ENCODE results near the gene SPAG17.

SPAG17 gene

GRCh38 chr1:118049981-118050380 is 135.0 kb downstream of the SPAG17 start:
- no peak for DNase-seq

DNA sequence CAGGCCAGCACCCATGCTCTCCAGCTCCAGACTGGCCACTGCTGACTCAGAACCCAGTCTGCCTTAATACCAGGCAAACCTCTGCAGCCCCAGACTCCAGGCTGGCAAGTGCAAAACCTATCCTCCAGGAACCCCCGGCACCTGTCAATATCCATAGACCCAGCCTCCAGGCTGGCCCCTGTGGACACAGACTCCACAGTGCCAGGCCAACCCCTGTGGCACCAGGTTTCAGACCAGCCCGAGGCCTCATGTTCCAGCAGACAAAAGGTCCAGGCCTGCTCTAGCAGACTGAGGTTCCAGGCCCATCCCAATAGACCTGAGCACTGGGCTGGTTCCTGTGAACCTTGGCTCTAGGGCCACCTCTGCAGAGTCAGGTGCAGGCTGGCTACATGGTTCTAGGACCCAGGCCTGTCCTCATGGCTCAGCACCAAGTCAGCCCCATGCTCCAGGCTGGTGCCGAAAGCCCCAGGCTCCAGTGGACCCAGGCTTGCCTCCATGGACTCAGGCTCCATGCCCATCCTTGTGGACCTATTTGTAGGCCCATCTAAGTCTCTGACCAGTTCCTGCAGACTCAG is 137.3 kb downstream of the SPAG17 start:
- no peak for DNase-seq

GRCh38 chr1:118047006-118047649 is 137.9 kb downstream of the SPAG17 start:
- DNase-seq = no peak

DNA sequence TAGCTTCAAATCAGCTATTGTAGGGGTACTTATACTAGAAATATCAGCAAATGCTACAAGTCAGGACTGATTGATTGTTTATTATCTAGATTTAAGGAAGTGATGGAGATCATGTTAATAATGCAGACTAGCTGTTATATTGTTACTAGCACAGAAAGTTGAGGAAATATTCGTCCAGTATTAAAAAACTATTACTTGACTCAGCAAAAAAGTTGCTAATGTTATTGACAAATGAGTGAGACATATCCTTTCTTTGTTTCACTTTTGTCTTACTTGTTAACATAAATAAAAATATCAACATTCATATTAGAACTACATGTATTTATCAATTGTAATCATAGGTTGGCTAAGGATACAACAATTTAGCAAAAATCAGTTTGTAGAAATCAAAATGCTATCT is 141.4 kb downstream of the SPAG17 start:
- no peak for DNase-seq

- DNase-seq = no peak
Measured at GRCh38 chr1:118042501-118042900, 142.5 kb downstream of the SPAG17 start.

GRCh38 chr1:118039170-118039569 is 145.9 kb downstream of the SPAG17 start:
- DNase-seq = no peak

DNA sequence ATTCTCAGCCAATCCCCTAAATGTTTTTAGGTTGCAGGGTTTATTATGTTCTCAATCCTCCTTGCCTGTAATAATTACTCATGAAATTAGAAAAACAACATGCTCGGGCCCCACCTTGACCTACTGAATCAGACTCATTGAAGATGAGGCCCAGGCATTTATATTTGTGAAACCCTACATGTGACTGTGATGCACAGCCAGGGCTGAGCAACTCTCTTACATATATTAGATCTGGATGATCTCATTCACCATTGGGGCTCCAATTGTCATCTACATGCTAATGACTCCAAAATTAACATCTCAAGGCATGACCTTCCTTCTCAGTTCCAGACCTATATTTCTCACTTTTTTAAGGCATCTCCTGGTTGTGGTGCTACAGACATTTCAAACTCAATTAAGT is 152.1 kb downstream of the SPAG17 start:
- DNase-seq = no peak

DNA sequence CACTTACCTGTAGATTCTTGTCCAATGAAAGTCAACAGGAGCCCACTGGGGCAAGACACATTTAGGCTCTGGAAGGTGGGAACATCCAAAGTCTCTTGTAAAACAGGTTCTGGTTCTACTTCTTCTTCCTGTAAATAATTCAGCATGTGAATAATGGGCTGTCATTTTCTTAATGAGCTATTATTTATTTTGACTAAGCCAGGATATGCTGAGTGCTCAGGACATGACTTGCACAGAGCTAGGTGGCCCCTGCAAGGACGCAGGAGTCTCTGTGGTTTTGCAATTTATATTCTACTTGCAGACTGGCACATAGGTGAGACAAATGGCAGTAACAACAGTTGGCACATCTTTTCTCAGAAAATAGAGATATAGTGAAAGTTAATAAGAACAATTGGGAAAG is 156.8 kb downstream of the SPAG17 start:
- no peak for DNase-seq

- no peak for DNase-seq
Measured at GRCh38 chr1:118023199-118023598, 161.8 kb downstream of the SPAG17 start.

DNA sequence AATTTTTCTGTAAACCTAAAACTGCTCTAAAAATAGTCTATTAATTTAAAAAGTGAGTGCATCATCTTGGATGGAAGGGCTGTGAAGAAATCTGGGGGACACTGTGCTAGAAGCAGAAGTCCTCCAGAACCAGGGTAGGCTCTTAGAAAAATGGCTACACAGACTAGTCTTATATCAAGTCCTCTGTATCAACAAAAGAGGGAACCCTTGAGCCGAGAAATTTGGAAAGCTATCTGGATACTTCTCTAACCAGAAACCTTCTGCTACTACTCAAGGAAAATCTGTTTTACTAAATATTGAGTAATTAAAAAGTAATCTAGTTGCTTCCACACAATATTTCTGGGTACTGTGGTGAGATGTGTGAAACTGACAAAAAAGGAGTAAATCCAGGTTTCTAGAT is 163.4 kb downstream of the SPAG17 start:
- DNase-seq = no peak

- DNase-seq = no peak
Measured at GRCh38 chr1:118018060-118018459, 167.0 kb downstream of the SPAG17 start.

DNA sequence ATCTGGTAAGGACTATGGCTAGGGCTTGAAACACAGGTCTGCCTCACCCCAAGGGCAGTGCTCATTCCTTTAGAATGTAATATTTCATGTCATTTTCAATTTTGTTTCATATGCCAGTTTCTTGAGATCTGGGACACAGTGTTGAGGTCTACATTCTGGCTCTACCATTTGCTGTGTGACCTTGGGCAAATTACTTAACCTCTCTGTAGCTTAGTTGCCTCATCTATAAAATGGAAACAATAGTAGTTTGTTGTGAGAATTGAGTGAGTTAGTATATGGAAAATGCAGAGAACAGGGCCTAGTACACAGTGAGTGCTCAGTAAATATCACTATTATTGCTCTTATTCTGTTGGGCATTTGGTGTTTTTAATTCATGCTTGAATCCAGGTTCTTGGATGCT is 171.1 kb downstream of the SPAG17 start:
- DNase-seq = no peak

- no peak for DNase-seq
Measured at GRCh38 chr1:118013336-118013735, 171.7 kb downstream of the SPAG17 start.

DNA sequence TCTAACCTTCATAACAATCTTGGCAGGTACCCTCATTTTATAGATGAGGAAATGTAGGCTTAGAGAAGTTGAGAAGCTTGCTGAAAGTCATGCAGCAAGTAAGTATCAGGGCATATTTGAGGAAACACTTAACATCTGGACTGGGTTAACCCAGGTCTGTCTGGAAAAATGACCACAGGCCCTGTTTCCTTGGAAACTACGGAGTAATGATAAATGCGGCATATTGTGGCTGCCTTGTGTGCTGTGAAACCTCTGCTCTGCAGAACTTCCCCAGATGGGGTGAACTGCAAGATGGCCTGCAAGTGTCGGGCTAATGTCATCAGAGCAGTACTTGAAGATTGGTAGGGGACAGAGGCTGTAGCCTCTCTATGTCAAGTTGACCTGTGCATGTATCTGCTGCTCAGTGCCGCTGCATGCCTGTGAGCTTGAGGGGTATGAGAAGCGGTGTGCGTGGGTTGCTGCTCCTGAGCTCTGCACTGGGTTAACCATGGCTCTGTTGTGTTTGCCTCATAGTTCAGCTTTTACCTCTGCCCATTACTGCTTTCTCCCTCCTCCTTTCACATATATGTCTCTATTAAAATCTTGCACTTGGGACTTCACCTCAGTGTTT is 172.4 kb downstream of the SPAG17 start:
- DNase-seq = no peak

DNA sequence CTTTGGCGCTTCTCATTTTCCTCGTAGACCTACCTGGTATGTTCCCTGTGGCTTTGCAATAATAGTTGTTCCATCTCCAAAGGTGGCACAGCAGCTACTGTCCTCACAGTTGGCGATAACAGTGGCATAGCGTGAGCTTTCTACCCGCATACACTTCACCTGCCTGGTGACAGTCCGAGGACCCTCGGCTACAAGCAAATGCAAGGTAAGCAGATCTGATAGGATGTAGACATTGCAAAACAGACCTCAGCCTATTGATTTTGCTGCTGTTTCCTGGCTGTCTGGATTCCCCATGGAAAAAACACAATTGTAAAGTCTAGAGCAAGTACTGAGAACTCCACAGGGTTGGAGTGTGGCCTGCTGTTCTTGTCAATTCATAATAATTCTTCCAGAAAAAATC is 177.0 kb downstream of the SPAG17 start:
- no peak for DNase-seq

DNA sequence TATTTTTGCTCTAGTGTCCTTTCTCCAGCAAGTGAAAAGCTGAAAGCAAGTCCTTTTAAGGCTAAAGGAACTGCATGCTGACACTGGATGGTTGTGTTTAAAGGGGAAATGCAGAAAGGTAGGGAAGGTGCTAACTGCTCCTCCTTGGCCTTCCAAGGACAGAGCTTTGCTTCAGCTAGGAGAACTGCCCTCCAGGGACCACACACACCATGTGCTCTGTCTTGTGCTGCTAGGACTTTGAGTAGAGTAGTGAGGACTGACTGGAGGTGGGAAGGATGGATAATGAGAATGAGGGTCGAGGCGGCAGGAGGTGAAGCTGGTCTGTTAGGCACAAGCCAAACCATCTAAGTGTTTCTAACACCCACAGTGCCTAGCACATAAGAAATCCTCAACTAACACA is 177.6 kb downstream of the SPAG17 start:
- no peak for DNase-seq

DNA sequence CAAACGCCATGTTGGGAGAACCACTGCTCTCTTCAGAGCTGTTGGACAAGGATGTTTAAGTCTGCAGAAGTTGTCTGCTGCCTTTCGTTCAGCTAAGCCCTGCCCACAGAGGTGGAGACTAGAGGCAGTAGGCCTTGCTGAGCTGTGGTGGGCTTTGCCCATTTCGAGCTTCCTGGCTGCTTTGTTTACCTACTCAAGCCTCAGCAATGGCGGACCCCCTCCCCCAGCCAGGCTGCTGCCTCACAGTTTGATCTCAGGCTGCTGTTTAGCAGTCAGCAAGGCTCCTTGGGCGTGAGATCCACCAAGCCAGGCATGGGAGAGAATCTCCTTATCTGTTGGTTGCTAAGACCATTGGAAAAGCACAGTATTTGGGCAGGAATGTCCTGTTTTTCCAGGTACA is 180.7 kb downstream of the SPAG17 start:
- no peak for DNase-seq

DNA sequence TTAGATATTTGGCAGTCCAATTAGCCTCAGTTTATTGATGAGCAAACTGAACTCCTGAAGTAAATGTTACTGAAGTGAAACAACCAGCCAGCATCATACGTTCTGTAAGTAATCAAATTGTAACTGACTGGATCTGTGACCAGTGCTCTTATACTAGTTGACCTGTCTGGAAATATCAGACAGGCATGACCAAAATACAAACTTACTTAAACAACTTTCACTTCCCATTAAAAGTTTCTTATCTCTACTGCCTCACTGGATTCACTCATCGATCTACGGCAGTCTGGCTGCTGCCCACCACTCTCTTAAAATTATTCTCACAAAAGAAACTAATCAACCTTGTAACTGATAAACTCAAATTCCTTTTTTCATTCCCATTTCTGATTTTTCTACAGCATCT is 199.1 kb downstream of the SPAG17 start:
- no peak for DNase-seq

- no peak for DNase-seq
Measured at GRCh38 chr1:117985239-117985638, 199.8 kb downstream of the SPAG17 start.

DNA sequence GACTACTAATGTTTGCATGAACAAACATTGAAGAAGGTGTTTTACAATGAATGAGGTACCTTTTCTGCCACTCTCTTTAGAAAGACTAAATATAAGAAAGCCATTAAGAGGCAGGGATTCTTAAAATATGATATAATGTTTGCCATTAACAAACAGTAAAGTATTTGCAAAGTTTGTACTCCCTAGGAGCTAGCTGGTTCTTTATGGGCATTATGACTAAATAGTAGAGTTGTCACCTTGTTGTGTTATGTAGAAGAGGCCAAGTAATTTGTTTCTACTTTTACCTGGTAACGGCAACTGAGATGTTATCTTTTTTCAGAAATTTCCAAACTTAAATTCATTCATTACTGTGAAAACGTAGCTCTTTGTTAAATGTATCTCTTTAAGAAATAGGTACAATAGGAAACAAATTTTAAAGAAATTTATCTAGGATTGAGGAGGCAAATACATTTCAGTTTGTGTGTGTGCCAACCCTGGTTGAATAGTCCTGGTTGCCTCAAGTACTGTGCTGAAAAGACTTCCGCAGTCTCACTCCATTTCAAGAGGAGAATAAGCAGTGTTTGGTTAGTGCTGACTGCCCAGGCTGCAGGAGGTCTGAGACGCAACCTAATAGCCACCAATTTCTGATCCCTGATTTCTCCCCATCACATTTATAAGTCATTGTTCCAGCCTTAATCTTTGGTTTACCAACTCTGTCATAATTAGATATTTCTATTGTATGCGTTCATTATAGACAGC is 203.4 kb downstream of the SPAG17 start:
- DNase-seq = no peak

GRCh38 chr1:117976381-117976780 is 208.6 kb downstream of the SPAG17 start:
- DNase-seq = no peak

DNA sequence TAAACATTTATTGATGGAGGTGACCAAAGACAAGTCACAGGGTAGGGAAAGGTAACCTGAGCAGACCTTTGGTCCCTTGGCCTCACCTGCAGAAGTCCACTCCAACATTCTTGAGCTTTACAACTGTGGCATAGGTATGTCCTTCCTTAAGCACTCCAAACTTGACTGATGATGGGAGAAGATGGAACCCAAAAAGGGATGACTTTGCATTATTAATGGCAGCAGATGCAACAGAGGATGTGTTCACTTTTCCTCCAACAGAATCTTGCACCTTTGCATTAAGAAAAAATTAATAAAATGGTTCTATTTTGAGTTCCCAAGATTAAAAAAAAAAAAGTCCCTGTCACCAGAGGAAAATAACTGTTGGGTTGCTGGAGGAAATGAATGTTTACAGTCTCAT is 213.3 kb downstream of the SPAG17 start:
- no peak for DNase-seq

DNA sequence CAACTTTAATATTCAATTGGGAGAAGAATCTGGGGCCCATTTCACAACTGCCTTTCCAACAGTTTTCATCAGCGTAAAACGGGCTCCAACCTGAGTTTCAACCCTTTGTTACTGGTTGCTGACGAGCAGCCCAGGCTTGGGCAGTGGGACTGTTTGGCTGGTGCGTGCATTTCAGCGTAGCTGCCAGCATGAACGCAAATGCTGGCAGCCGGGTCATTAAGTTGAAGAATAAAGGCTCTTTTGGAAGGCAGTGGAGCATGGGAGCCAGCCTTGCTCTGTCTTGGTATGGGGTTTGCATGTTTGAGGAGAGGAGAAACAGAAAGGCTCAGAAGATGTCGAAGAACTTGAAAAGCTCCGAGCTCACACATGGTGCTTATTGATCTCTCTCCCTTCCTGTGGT is 214.8 kb downstream of the SPAG17 start:
- DNase-seq = no peak

DNA sequence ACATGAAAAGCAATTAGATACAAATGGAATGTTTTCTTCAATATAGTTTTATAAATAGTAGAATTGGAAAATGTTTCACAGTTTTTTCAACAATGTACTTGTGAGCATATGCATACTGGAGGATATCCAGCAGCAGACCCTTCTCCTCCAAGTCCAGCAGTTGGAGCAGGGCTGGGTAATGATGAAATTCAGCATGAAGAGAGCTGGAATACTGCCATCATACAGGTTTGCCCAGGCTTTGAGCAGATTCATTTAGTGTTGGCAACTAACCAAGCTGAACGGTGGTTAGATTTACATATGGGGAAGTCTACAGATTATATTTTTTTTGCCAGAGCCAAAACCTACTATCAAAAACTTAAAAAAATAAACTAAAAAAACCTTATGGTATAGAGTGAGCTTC is 217.1 kb downstream of the SPAG17 start:
- peak; percentile 34 to 68 for DNase-seq
